WTC11 (cell line): Measurements from ENCODE around the gene PCGF1. TPM values are rescaled to one million over a fixed set of nuclear protein-coding genes. Genes with fewer than 3 reads are reported as not detected.
A peak's percentile ranks its signal among the peaks of the same experiment; 100 is the strongest.

Experiments
- ATAC-seq: fragments of 200-7000 bp; cut with Tn5 transposase; 2 replicates; pipeline ENCODE4 v1.10.0; 2021; ENCODE audit warnings: mild to moderate bottlenecking, moderate library complexity
- CTCF ChIA-PET: fragments of 300-600 bp; sonication (Branson Sonifier 250); formaldehyde crosslinking; loops from one replicate; lab custom pipeline; 2021; ENCODE audit warnings: antibody characterized with exemption; lab: Charles Lee
- POLR2A ChIA-PET: fragments of 350-600 bp; sonication (Branson Sonifier 250); formaldehyde crosslinking; loops from one replicate; lab custom pipeline; 2021; ENCODE audit warnings: antibody characterized with exemption; lab: Charles Lee
- DNase-seq: peaks from one replicate; pipeline ENCODE4 v3.0.0; 2021; ENCODE audit warnings: low spot score
- H3K27ac Mint-ChIP-seq: 2 replicates; pipeline ENCODE4 v1.8.0; 2021; ENCODE audit warnings: mixed read lengths
- H3K27me3 Mint-ChIP-seq: 2 replicates; pipeline ENCODE4 v1.8.0; 2021; ENCODE audit warnings: low read depth, mild to moderate bottlenecking, moderate library complexity, mixed read lengths
- H3K36me3 Mint-ChIP-seq: 2 replicates; pipeline ENCODE4 v1.8.0; 2021; ENCODE audit warnings: mixed read lengths
- H3K4me1 Mint-ChIP-seq: 2 replicates; pipeline ENCODE4 v1.8.0; 2022; ENCODE audit warnings: mixed read lengths
- H3K4me3 Mint-ChIP-seq: 2 replicates; pipeline ENCODE4 v1.8.0; 2021; ENCODE audit warnings: mild to moderate bottlenecking, moderate library complexity, mixed read lengths
- H3K9me3 Mint-ChIP-seq: 2 replicates; pipeline ENCODE4 v1.8.0; 2021; ENCODE audit warnings: mixed read lengths
- ARID4B ChIP-seq: sonication (generic); formaldehyde crosslinking; IDR thresholded peaks from 2 replicates; pipeline ENCODE4 v1.8.0; 2023; ENCODE audit warnings: missing genetic modification reagents, mild to moderate bottlenecking, borderline replicate concordance
- ATF1 ChIP-seq: sonication (generic); formaldehyde crosslinking; IDR thresholded peaks from 2 replicates; pipeline ENCODE4 v1.8.1; 2023; ENCODE audit warnings: mild to moderate bottlenecking, moderate library complexity, missing genetic modification reagents
- ESRRA ChIP-seq: sonication (generic); formaldehyde crosslinking; IDR thresholded peaks from 2 replicates; pipeline ENCODE4 v1.8.1; 2022; ENCODE audit warnings: mild to moderate bottlenecking, missing genetic modification reagents, borderline replicate concordance
- ETV6 ChIP-seq: sonication (generic); formaldehyde crosslinking; IDR thresholded peaks from 2 replicates; pipeline ENCODE4 v1.8.1; 2022; ENCODE audit warnings: mild to moderate bottlenecking, missing genetic modification reagents
- HMGA2 ChIP-seq: fragments of 250-450 bp; sonication (Bioruptor Pico); IDR thresholded peaks from 2 replicates; pipeline ENCODE4 v1.4.0; 2021; ENCODE audit warnings: mild to moderate bottlenecking, moderate library complexity
- HMGXB4 ChIP-seq: sonication (generic); formaldehyde crosslinking; IDR thresholded peaks from 2 replicates; pipeline ENCODE4 v1.8.1; 2023; ENCODE audit warnings: mild to moderate bottlenecking, moderate library complexity, missing genetic modification reagents
- NFYB ChIP-seq: sonication (generic); formaldehyde crosslinking; conservative IDR thresholded peaks from 2 replicates; pipeline ENCODE4 v1.8.0; 2022; ENCODE audit warnings: low read depth, missing genetic modification reagents
- NR3C1 ChIP-seq: sonication (generic); formaldehyde crosslinking; conservative IDR thresholded peaks from 2 replicates; pipeline ENCODE4 v1.8.1; 2023; ENCODE audit warnings: low read depth, mild to moderate bottlenecking, missing genetic modification reagents
- OVOL2 ChIP-seq: fragments of 250-450 bp; sonication (Bioruptor Pico); IDR thresholded peaks from 2 replicates; pipeline ENCODE4 v1.9.0; 2021; ENCODE audit warnings: mild to moderate bottlenecking, borderline replicate concordance
- PRDM15 ChIP-seq: sonication (generic); formaldehyde crosslinking; IDR thresholded peaks from 2 replicates; pipeline ENCODE4 v1.8.0; 2022; ENCODE audit warnings: missing genetic modification reagents
- total RNA-seq: library from RNA; stranded (reverse); gene quantifications from 3 replicates; pipeline ENCODE4 v1.2.3, GENCODE V29; 2021
- TF ChIP-seq, protein P1 (sequence below): sonication (generic); formaldehyde crosslinking; IDR thresholded peaks from 2 replicates; pipeline ENCODE4 v1.8.1; 2022; ENCODE audit warnings: low read depth, mild to moderate bottlenecking, moderate library complexity, missing genetic modification reagents, borderline replicate concordance
- TF ChIP-seq, protein P2 (sequence below): fragments of 250-450 bp; sonication (Bioruptor Pico); conservative IDR thresholded peaks from 2 replicates; pipeline ENCODE4 v1.9.0; 2021; ENCODE audit warnings: mild to moderate bottlenecking

The PCGF1 gene
- total RNA-seq, 1 experiment from 2014 or later, result 15.7 TPM

GRCh38 chr2:74548285-74548899, 40.9 kb upstream of the PCGF1 start:
- DNase-seq (no peak), ATAC-seq (peak; percentile 14; the same call in 1 of the 2 replicates)
- ChIA-PET POLR2A (no interaction called here), CTCF (interaction anchor here (0.7 to 1.3 kb wide), 4 partner anchors 26 to 65 kb away, joined by 3 to 4 read pairs (median 3); partner anchors contain the start of gene TTC31)
- peaks cover 71% of the 10 kb centered on the region for H3K27me3 Mint-ChIP-seq
- peak overlapping the region; percentile 86 for H3K4me3 Mint-ChIP-seq
- peaks cover 2% of the 10 kb centered on the region; the same call in 1 of the 2 replicates for H3K36me3 Mint-ChIP-seq
- peaks cover 30% of the 10 kb centered on the region for H3K4me1 Mint-ChIP-seq
- peak overlapping the region; percentile 30; the same call in 1 of the 2 replicates for H3K27ac Mint-ChIP-seq
- no peaks in the 10 kb centered on the region for H3K9me3 Mint-ChIP-seq
- no peak for TF ChIP-seq ESRRA (CRISPR knock-in tag)
- TF ChIP-seq PRDM15 (CRISPR knock-in tag), result peak; percentile 88
- TF ChIP-seq, protein P1, sequence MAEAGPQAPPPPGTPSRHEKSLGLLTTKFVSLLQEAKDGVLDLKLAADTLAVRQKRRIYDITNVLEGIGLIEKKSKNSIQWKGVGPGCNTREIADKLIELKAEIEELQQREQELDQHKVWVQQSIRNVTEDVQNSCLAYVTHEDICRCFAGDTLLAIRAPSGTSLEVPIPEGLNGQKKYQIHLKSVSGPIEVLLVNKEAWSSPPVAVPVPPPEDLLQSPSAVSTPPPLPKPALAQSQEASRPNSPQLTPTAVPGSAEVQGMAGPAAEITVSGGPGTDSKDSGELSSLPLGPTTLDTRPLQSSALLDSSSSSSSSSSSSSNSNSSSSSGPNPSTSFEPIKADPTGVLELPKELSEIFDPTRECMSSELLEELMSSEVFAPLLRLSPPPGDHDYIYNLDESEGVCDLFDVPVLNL (CRISPR knock-in tag), result no peak
- TF ChIP-seq, protein P2, sequence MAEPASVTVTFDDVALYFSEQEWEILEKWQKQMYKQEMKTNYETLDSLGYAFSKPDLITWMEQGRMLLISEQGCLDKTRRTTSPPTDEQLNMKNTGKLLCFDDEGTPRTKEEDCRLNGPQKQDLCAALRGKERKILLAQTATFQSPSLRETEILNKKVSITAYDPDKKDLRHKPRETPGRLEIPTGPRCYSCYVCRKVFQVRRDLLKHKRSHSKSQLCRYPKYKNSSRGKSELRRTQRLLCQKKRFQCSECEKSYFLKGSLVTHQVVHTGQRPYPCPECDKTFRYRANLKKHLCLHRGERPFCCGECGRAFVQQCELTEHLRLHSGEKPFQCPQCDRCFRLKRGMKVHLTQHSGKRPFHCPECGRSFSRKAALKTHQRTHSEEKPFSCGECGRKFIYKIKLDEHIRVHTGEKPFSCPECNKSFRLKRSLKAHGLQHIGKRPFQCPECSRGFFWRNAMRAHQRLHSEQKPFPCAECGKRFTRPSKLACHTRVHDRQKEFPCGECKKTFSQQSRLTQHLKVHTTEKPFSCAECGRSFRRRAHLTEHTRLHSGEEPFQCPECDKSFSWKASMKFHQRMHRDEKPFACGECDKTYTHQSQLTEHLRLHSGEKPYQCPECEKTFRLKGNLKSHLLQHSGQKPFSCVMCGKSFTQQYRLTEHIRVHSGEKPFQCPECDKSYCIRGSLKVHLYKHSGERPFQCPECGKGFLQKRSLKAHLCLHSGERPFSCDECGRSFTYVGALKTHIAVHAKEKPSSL, result no peak
- no peak for TF ChIP-seq ARID4B (CRISPR knock-in tag)

GRCh38 chr2:74546004-74546403, 38.5 kb upstream of the PCGF1 start:
- ChIA-PET CTCF (no interaction called here), POLR2A (no interaction called here)
- H3K4me3 Mint-ChIP-seq, result no peak overlapping the region
- H3K27ac Mint-ChIP-seq, result no peak overlapping the region
- TF ChIP-seq HMGA2 (no peak), HMGXB4 (no peak), NR3C1 (CRISPR knock-in tag) (no peak), ATF1 (CRISPR knock-in tag) (no peak), ETV6 (CRISPR knock-in tag) (no peak), NFYB (no peak), OVOL2 (CRISPR knock-in tag) (no peak)
- peaks cover 2% of the 10 kb centered on the region; the same call in 1 of the 2 replicates for H3K36me3 Mint-ChIP-seq
- ATAC-seq (no peak), DNase-seq (no peak)
- H3K27me3 Mint-ChIP-seq, result peaks cover 50% of the 10 kb centered on the region
- H3K4me1 Mint-ChIP-seq, result peaks cover 19% of the 10 kb centered on the region
- no peaks in the 10 kb centered on the region for H3K9me3 Mint-ChIP-seq
